ENCODE data around the gene DIAPH1.

- TF ChIP-seq POLR2A (IDR thresholded peaks at IDR 0.05) (no peak), CTCF (IDR thresholded peaks at IDR 0.05) (no peak)
Observed at GRCh38 chr5:141501761-141502160, 117.0 kb downstream of the DIAPH1 start.
